ENCODE data around the gene TRAF3IP3. TPM values are rescaled to one million over a fixed set of nuclear protein-coding genes. Genes with fewer than 3 reads are reported as not detected.
A peak's percentile ranks its signal among the peaks of the same experiment; 100 is the strongest.

Gene TRAF3IP3
- total RNA-seq, 1 donor from 2014 or later, result under 0.01 TPM

- FAIRE-seq (no peak), DNase-seq (ENCODE audit: low spot score in 2 of 2) (no peak)
Observed at GRCh38 chr1:209736490-209737117, 19.2 kb upstream of the TRAF3IP3 start.

GRCh38 chr1:209737118-209737505 lies 18.7 kb upstream of the TRAF3IP3 start:
- DNase-seq (ENCODE audit: low spot score in 2 of 2) (no peak), FAIRE-seq (no peak)

DNA sequence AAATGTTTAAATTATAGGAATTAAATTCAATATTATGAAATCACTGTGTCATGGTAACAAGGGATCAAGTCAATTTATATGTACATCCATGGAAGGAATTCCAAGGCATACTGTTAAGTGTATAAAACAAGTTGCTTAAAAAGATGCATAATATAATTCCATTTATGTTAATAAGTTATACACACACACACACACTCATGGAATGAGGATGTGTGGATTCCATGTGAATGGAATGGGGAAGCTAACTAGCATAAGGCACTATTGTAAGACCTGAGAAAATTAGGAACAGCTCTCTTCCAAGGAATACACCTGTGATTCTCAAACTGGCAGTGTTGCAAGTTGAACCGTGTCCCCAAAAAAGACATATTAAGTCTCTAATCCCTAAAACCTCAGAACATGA lies 17.6 kb upstream of the TRAF3IP3 start:
- DNase-seq (ENCODE audit: low spot score in 2 of 2), result no peak
- FAIRE-seq, result no peak

DNA sequence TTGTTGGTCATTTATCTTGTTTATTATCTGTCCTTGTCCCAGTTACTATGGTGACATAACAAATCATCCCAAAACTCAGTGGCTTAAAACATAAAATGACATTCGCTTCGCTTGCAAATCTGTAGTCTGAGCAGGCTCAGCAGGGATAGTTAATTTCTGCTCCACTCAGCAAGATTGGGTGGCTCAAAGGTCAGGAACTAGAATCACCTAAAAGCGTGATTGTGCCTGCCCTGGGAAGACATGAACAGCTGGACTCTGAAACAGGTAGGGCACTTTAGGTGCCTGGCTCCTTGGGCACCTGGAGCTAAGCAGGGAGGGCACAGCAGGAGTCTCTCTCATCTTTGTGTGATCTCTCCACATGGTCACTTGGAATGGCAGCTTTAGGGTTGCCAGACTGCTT lies 14.7 kb upstream of the TRAF3IP3 start:
- FAIRE-seq, result no peak
- DNase-seq (ENCODE audit: low spot score in 2 of 2), result no peak

GRCh38 chr1:209741889-209742288 lies 14.0 kb upstream of the TRAF3IP3 start:
- no peak for DNase-seq (ENCODE audit: low spot score in 2 of 2)
- FAIRE-seq, result no peak

DNA sequence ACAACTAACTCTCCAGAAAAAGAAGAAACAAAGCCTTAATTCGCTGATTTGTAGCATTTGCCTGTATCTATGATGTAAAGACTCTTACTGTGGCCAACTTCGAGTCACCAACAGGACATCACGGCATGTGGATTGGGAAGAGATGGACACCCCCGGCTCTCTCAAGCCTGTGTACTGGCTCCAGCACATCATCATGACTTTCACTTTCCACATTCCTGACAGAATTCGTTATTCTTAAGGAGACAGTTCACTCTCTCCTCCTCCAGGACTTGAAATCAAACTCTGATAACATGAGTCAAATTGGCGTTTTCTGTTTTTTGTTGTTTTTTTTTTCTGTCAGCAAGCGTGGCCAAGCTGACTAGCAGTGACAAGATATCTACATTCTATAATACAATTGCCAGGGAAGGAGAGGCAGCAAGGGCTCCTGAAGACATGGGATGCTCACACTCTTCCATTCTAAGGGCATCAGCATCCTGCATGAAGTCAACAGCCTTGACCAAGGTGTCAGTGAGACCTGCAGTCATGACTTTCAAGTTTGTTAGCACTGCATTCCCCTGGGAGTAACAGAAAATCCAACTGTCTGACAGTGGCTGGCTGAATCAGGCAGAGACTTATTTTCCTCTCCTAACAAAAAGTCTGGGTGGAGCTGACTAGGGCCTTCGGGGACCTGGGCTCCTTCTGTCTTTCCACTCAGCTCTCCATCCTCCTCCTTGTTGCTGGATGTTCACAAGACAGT lies 13.3 kb upstream of the TRAF3IP3 start:
- DNase-seq (ENCODE audit: low spot score in 2 of 2) (no peak), FAIRE-seq (no peak)

- FAIRE-seq (no peak), DNase-seq (ENCODE audit: low spot score in 2 of 2) (no peak)
Observed at GRCh38 chr1:209743145-209743482, 12.7 kb upstream of the TRAF3IP3 start.

DNA sequence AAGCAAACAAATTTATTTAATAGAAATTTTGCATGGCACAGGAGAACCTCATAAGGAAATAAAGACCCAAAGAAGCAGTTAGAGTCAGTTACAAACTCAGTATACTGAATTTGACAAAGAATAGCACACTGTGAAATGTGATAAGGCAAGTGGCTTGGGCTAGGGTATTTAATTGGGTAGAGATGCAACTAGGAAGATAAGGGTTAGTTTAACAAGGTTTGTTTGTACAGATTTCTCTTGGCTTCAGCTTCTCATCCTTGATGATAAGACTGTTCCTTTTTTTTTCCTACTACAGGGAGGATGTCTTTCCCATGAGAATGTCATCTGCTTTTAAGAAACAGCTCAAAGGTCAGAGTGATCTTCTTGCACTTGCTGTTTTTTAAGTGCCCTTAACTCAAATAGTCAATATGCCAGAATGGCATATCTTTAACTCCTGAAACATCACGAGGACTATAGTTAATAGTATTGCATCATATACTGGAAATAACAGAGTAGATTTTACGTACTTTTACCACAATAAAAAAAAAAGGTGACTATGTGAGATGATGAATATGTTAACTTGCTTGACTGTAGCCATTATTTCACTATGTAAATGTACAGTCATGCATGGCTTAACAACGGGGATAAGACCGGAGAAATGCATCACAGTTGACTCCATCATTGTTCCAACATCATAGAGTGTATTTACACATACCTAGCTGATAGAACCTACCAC lies 9.2 kb upstream of the TRAF3IP3 start:
- DNase-seq (ENCODE audit: low spot score in 2 of 2), result no peak

DNA sequence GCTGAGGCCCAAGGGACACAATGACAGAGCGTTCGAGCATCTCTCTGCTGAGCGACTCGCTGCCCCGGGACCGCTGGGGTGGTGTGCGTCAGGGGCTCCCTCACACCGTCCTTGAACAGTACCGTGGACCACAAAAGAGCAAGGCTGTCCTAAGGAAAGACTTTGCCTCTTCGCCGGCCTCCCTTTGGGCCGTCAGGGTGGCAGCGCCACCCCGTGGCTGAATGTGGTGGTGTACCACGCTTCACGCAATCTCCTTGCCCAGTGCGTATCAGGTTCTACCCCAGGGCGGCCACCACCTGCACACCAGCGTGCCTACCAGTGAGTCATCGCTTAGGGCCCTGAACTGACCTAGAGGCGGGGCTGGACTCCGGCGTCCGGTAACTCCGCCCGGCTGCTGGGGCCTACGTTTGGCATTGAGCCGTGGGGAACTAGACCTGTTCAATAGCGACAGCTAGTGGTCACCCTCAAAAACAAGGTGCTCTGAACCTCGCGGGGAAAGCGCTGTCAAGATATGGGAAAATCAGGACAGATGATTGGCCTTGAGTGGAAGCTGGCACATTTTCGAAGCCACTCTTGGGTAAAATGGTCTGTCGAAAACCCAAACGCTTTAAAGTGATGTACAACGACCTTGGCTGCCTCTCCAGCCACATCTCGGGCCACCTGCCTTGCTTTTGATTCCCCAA lies 8.1 kb upstream of the TRAF3IP3 start:
- FAIRE-seq (no peak), DNase-seq (ENCODE audit: low spot score in 2 of 2) (peak; percentile 42 to 77)

More for the DNA sequence above, 9.2 kb upstream of the TRAF3IP3 start:
- no peak for FAIRE-seq

DNA sequence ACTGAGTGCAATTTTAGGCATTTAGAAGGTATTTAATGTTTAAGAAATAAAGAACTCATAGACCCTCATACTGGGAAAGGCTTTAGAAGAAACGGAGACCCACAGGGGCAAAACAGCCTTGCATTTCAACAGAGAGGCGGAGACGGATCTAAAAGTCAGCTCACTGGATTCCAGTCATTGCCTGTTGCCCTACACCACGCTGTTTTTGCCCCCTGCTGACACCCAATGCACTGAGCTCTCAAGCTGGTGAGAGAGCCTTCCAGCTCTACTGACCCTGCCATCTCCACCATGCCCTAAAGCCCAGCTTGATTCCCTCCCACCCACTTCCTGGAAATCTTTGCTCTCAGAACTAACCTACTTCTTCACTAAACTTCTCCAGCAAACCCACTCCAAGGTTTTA lies 7.2 kb upstream of the TRAF3IP3 start:
- DNase-seq (ENCODE audit: low spot score in 2 of 2) (no peak), FAIRE-seq (no peak)

- no peak for FAIRE-seq
- no peak for DNase-seq (ENCODE audit: low spot score in 2 of 2)
Observed at GRCh38 chr1:209749205-209749604, 6.6 kb upstream of the TRAF3IP3 start.

DNA sequence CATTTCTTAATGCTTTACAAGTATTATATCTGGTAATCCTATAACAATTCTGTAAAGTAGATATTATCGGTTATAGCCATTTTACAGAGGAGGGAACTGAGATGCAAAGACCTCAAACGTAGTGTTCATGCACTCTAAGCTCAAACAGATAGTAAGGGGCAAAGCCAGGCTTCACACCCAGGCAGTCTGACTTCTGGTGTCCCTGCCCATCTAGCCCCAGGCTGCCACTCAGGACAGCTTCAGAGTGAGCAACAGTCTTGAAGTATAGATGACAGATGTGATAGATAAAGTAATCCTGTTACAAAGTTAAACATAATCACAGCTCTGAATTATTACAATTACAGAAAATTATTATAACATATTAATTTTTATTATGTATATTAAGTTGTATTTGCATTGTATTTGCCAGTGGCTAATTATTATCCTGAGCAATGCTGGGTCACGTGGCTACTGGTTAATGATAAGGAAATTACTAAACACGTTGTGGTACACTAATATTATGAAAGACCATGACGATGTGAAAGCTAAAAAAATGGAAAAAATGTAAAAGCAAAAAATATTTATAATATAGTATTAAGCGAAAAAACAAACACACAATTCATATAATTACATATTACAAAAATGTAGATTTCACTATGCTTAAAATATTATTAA lies 6.1 kb upstream of the TRAF3IP3 start:
- FAIRE-seq, result no peak

DNA sequence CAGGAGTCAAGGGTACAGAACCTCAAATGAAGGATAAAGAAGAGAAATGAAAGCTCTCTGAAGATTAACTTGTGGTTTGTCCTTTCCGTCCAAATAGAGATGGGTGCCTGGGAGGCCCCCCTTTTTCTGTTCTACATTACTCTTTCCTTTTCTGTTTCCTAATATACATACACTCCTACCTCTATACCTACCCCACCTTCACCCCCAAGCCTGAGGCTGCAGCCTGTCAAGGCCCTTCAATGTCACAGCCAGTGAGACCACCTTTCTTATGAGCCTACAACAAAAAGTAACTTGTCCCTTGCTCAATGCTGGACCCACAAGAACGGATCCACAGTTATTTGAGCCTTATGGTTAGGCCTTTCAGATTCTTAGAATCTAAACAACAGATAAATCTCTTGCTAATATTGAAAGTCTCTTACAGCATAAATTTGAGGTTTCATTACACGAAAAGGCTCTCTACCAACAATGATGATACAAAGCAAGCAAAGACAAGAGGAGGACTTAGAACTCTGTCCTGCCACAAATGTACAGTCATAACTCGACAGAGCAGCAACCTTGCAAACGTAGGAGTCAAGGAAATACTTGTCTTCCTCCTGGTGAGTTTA lies 4.1 kb upstream of the TRAF3IP3 start:
- DNase-seq (ENCODE audit: low spot score in 2 of 2), result no peak
- FAIRE-seq, result no peak

More for the DNA sequence above, 6.1 kb upstream of the TRAF3IP3 start:
- DNase-seq (ENCODE audit: low spot score in 2 of 2), result no peak

GRCh38 chr1:209752890-209753289 lies 3.0 kb upstream of the TRAF3IP3 start:
- DNase-seq (ENCODE audit: low spot score in 2 of 2) (no peak), FAIRE-seq (no peak)

DNA sequence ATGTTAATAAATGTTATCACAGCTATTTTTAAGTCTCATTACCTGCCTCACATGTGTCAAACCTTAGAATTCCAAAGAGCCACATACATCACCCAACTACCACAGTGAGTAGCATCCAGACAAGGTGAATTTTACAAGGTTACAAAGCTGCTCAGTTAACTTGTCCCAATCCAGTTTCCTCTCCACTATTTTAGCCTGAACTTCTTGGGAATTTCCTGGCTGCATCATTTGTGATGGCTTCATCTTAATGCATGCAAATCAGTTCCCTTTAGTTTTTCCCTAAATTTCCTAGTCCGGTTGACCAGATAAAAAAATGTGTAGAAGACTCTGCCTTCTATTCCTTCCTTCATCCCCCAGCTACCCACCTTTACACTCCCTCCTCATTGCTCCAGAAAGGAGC lies 597 bp upstream of the TRAF3IP3 start:
- no peak for FAIRE-seq
- DNase-seq (ENCODE audit: low spot score in 2 of 2), result no peak

DNA sequence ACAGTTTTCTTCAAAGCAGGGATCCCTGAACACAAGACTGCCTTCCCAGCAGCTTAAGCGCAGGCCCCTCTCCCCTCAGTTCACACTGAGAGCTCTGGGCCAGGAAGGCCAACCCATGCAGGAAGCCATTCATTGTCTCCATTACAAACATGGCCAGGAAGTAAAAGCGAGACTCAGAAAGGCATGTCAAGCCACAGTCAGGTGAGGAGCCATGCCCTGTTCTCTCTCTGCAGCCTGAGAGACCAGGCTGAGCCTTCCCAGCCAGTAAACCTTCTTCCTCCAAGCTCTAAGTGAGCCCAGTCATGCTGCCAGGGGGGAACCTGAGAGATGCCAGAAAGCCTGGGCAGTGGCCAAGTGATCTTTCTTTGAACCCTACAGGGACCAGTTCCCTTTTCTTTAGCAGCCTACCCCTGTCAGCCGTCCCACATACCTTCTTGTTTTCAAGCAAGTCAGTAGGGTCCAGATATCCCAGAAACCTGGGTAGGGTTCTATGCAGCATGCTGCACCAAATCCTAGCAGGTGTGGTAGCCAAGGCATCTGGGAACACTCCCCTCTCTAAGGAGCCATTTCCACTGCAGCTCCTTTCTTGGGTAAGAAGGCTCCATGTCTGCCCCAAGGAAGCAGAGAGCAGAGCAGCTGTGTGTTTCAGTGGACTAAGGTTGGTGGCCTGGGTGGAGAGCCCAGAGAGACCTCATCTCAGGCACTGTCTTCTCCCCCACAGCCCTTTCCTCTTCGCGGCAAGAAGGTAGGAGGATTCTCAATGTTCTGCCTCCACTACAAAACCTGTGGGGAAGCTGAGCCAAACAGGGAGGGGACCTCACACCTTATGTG lies 977 bp downstream of the TRAF3IP3 start:
- FAIRE-seq, result no peak

GRCh38 chr1:209758400-209758799 lies 2.5 kb downstream of the TRAF3IP3 start:
- no peak for FAIRE-seq
- DNase-seq (ENCODE audit: low spot score in 2 of 2), result no peak

More for the DNA sequence above, 977 bp downstream of the TRAF3IP3 start:
- no peak for DNase-seq (ENCODE audit: low spot score in 2 of 2)

DNA sequence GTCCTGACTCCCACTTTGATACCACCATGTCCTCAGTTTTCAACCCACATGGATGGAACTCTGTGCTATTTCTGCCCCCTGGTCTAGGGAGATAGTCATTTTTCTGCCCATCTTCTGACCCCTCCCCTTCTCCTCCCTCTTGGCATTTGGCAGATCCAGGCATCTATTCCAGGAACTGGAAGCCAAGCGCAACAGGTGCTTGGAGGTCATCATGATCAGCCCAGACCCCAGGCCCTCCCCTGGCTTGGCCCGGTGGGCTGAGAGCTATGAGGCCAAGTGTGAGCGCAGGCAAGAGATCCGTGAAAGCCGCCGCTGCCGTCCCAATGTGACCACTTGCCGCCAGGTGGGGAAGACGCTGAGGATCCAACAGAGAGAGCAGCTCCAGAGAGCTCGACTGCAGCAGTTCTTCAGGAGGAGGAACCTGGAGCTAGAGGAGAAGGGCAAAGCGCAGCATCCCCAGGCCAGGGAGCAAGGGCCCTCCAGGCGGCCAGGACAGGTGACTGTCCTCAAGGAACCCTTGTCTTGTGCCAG lies 4.0 kb downstream of the TRAF3IP3 start:
- FAIRE-seq, result no peak
- DNase-seq (ENCODE audit: low spot score in 2 of 2), result no peak

DNA sequence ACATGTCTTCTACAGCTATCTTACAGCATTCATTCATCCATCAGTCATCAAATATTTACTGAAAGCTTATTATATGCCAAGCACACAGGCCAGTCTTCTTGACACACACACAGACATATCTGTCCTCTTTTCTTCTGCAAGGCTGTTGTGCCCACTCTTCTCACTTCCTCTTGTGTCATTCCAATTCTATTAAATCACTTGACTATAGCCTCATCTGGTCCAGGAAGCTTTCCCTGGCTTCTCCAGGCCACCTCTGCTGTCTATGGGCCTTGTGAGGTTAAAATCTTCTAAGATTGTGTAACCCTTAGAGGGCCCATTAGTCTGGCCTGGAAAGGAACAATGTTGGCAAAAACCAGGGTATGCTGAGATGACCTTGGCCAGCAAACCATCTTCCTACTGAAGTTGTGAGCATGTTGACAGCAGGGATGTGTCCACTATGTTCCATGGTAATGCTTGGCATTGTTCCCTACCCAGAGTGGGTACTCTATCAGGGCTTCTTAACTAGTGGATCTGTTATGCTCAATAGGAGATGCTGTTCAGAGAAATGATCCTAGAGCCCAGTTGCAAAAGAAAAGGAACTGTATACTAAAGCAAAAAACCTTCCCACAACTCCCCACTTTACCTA lies 5.3 kb downstream of the TRAF3IP3 start:
- FAIRE-seq, result no peak
- DNase-seq (ENCODE audit: low spot score in 2 of 2), result no peak

All from frontal cortex (tissue), 4 donors.